ENCODE data around the gene SORL1.

SORL1 gene

GRCh38 chr11:121435132-121435531, 17.0 kb upstream of the SORL1 start:
- no peak for DNase-seq (ENCODE audit: extremely low spot score)
- POLR2A ChIA-PET: no interaction called here
- CTCF ChIA-PET: no interaction called here
- TF ChIP-seq SP1 (IDR thresholded peaks at IDR 0.05) (no peak), FOXM1 (IDR thresholded peaks at IDR 0.05; ENCODE audit: borderline replicate concordance) (no peak), ARNT (IDR thresholded peaks at IDR 0.05) (no peak), TARDBP (IDR thresholded peaks at IDR 0.05) (no peak), HDGF (IDR thresholded peaks at IDR 0.05; ENCODE audit: borderline replicate concordance) (no peak)

GRCh38 chr11:121435551-121436511, 16.3 kb upstream of the SORL1 start:
- CTCF ChIA-PET: no interaction called here
- POLR2A ChIA-PET: no interaction called here
- TF ChIP-seq HDGF (IDR thresholded peaks at IDR 0.05; ENCODE audit: borderline replicate concordance): no peak
- no peak for TF ChIP-seq ELF4 (IDR thresholded peaks at IDR 0.05)
- TF ChIP-seq ARNT (IDR thresholded peaks at IDR 0.05): no peak
- TF ChIP-seq SUZ12 (IDR thresholded peaks at IDR 0.05): no peak
- DNase-seq (ENCODE audit: extremely low spot score): no peak

- no peak for TF ChIP-seq SUZ12 (IDR thresholded peaks at IDR 0.05)
- TF ChIP-seq NFRKB (IDR thresholded peaks at IDR 0.05): no peak
- TF ChIP-seq FOXK2 (IDR thresholded peaks at IDR 0.05): no peak
- TF ChIP-seq CTBP1 (IDR thresholded peaks at IDR 0.05; ENCODE audit: borderline replicate concordance): no peak
- TF ChIP-seq FOXA1 (IDR thresholded peaks at IDR 0.05): no peak
- TF ChIP-seq HDGF (IDR thresholded peaks at IDR 0.05; ENCODE audit: borderline replicate concordance): no peak
- no peak for TF ChIP-seq FOXM1 (IDR thresholded peaks at IDR 0.05; ENCODE audit: borderline replicate concordance)
- no peak for TF ChIP-seq TARDBP (IDR thresholded peaks at IDR 0.05)
- no peak for TF ChIP-seq BHLHE40 (IDR thresholded peaks at IDR 0.05; ENCODE audit: borderline replicate concordance)
- no peak for TF ChIP-seq L3MBTL2 (conservative IDR thresholded peaks at IDR 0.05)
- TF ChIP-seq ELF4 (IDR thresholded peaks at IDR 0.05): no peak
- no peak for TF ChIP-seq LEF1 (IDR thresholded peaks at IDR 0.05; ENCODE audit: borderline replicate concordance)
- no peak for TF ChIP-seq ARNT (IDR thresholded peaks at IDR 0.05)
- TF ChIP-seq SP1 (IDR thresholded peaks at IDR 0.05): no peak
- TF ChIP-seq PKNOX1 (IDR thresholded peaks at IDR 0.05): no peak
- no peak for TF ChIP-seq ZNF384 (IDR thresholded peaks at IDR 0.05)
- no peak for DNase-seq (ENCODE audit: extremely low spot score)
- ChIA-PET POLR2A (no interaction called here), CTCF (interaction anchor here (0.6 kb wide), 1 partner anchor 10 kb away, joined by 3 read pairs; no protein-coding TSS in a partner anchor)
Measured at GRCh38 chr11:121437018-121437685, 15.0 kb upstream of the SORL1 start.

GRCh38 chr11:121437686-121438078, 14.4 kb upstream of the SORL1 start:
- POLR2A ChIA-PET: no interaction called here
- DNase-seq (ENCODE audit: extremely low spot score): no peak
- no peak for TF ChIP-seq TARDBP (IDR thresholded peaks at IDR 0.05)
- TF ChIP-seq ELF4 (IDR thresholded peaks at IDR 0.05): no peak
- no peak for TF ChIP-seq CTBP1 (IDR thresholded peaks at IDR 0.05; ENCODE audit: borderline replicate concordance)
- TF ChIP-seq L3MBTL2 (conservative IDR thresholded peaks at IDR 0.05): no peak
- no peak for TF ChIP-seq SUZ12 (IDR thresholded peaks at IDR 0.05)
- TF ChIP-seq BHLHE40 (IDR thresholded peaks at IDR 0.05; ENCODE audit: borderline replicate concordance): no peak
- no peak for TF ChIP-seq HDGF (IDR thresholded peaks at IDR 0.05; ENCODE audit: borderline replicate concordance)
- no peak for TF ChIP-seq LEF1 (IDR thresholded peaks at IDR 0.05; ENCODE audit: borderline replicate concordance)
- no peak for TF ChIP-seq SP1 (IDR thresholded peaks at IDR 0.05)
- no peak for TF ChIP-seq PKNOX1 (IDR thresholded peaks at IDR 0.05)
- TF ChIP-seq FOXM1 (IDR thresholded peaks at IDR 0.05; ENCODE audit: borderline replicate concordance): no peak
- TF ChIP-seq NFRKB (IDR thresholded peaks at IDR 0.05): no peak
- TF ChIP-seq ZNF384 (IDR thresholded peaks at IDR 0.05): no peak
- TF ChIP-seq FOXA1 (IDR thresholded peaks at IDR 0.05): no peak
- TF ChIP-seq FOXK2 (IDR thresholded peaks at IDR 0.05): no peak
- no peak for TF ChIP-seq ARNT (IDR thresholded peaks at IDR 0.05)
- CTCF ChIA-PET: interaction anchor here (0.6 kb wide), 1 partner anchor 10 kb away, joined by 3 read pairs; no protein-coding TSS in a partner anchor

- CTCF ChIA-PET: no interaction called here
- POLR2A ChIA-PET: no interaction called here
- DNase-seq (ENCODE audit: extremely low spot score): no peak
- no peak for TF ChIP-seq LEF1 (IDR thresholded peaks at IDR 0.05; ENCODE audit: borderline replicate concordance)
Measured at GRCh38 chr11:121439337-121439736, 12.8 kb upstream of the SORL1 start.

GRCh38 chr11:121439759-121440158, 12.4 kb upstream of the SORL1 start:
- TF ChIP-seq PKNOX1 (IDR thresholded peaks at IDR 0.05): no peak
- no peak for TF ChIP-seq SUZ12 (IDR thresholded peaks at IDR 0.05)
- TF ChIP-seq ELF4 (IDR thresholded peaks at IDR 0.05): no peak
- TF ChIP-seq CTBP1 (IDR thresholded peaks at IDR 0.05; ENCODE audit: borderline replicate concordance): no peak
- TF ChIP-seq FOXM1 (IDR thresholded peaks at IDR 0.05; ENCODE audit: borderline replicate concordance): no peak
- TF ChIP-seq FOXK2 (IDR thresholded peaks at IDR 0.05): no peak
- no peak for TF ChIP-seq ARNT (IDR thresholded peaks at IDR 0.05)
- TF ChIP-seq SP1 (IDR thresholded peaks at IDR 0.05): no peak
- TF ChIP-seq BHLHE40 (IDR thresholded peaks at IDR 0.05; ENCODE audit: borderline replicate concordance): no peak
- TF ChIP-seq LEF1 (IDR thresholded peaks at IDR 0.05; ENCODE audit: borderline replicate concordance): no peak
- TF ChIP-seq HDGF (IDR thresholded peaks at IDR 0.05; ENCODE audit: borderline replicate concordance): no peak
- TF ChIP-seq ZNF384 (IDR thresholded peaks at IDR 0.05): no peak
- TF ChIP-seq FOXA1 (IDR thresholded peaks at IDR 0.05): no peak
- TF ChIP-seq L3MBTL2 (conservative IDR thresholded peaks at IDR 0.05): no peak
- no peak for TF ChIP-seq NFRKB (IDR thresholded peaks at IDR 0.05)
- CTCF ChIA-PET: interaction anchor here (1.4 kb wide), 1 partner anchor 22 kb away, joined by 4 read pairs; no protein-coding TSS in a partner anchor
- POLR2A ChIA-PET: no interaction called here
- DNase-seq (ENCODE audit: extremely low spot score): no peak
